K562 (cell line): ENCODE data around the gene RACK1. TPM values are rescaled to one million over a fixed set of nuclear protein-coding genes. Genes with fewer than 3 reads are reported as not detected.

Source experiments
- LEF1 ChIP-seq: fragments of 450-650 bp; IDR thresholded peaks from 2 replicates; pipeline ENCODE4 v1.6.1; 2016; ENCODE audit warnings: mild to moderate bottlenecking
- RB1 ChIP-seq: fragments of 450-650 bp; IDR thresholded peaks from 2 replicates; pipeline ENCODE4 v1.6.1; 2017; ENCODE audit warnings: low read depth, mild to moderate bottlenecking
- TGIF2 ChIP-seq: sonication (generic); formaldehyde crosslinking; IDR thresholded peaks from 2 replicates; pipeline ENCODE4 v1.8.1; 2022; ENCODE audit warnings: mild to moderate bottlenecking, missing genetic modification reagents, moderate library complexity
- polyA plus RNA-seq, 8 experiments: library from polyadenylated mRNA; depleted of rRNA in 4 of 8; stranded (reverse) in 5 of 8; unstranded in 3 of 8; fragments of >200 nt; fragmentation: Nextera tagmentation in 2 of 8; fragmentation: Illumina TruSeq in 1 of 8; extraction: Ambion mirVana in 2 of 8; extraction: Trizol in 1 of 8; gene quantifications; 2 replicates each; pipeline versions ENCODE4 v1.2.1 to v1.2.3, GENCODE V29; 2011 to 2014; ENCODE audit warnings: inconsistent platforms in 1 of 8, missing spikeins in 1 of 8
- total RNA-seq, 7 experiments: library from RNA; depleted of rRNA in 6 of 7; stranded (reverse); fragments of >200 nt in 6 of 7; fragmentation: Illumina TruSeq in 2 of 7; extraction: Trizol in 2 of 7; gene quantifications; 2 replicates each; pipeline versions ENCODE4 v1.2.1 to v1.2.3, GENCODE V29; 2011 to 2021; ENCODE audit warnings: low replicate concordance in 1 of 7
- TF ChIP-seq, protein P1 (sequence below): fragments of 450-650 bp; IDR thresholded peaks from 2 replicates; pipeline ENCODE4 v1.6.1; 2016; ENCODE audit warnings: mild to moderate bottlenecking, moderate library complexity

The RACK1 gene
- total and polyA plus RNA-seq, 9 of the 15 experiments (the other 6 are each of a cell fraction or from before 2014, with no cell fraction given), result 2,303 to 5,311 (median 3,833) TPM

DNA sequence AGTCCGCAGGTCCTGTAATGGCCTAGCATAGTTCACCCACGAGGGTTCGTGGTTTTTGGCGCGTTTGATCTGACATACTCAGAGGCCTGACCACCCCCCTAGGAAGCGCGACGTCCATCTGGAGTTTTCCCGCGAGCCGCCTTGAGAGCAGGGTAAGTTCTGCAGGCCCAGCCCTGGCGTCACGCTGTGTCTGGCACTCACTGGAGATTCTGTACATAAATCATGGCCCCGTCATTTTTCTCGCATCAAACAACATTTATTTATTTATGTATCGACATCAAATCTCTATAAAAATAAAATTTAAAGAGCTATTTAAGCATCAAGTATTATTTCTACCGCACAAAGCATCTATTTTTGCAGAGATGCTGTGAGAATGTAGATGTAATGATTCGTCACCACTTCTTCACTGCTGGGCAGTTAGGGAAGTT lies 21.1 kb downstream of the RACK1 start (continued):
- TF ChIP-seq, protein P1, sequence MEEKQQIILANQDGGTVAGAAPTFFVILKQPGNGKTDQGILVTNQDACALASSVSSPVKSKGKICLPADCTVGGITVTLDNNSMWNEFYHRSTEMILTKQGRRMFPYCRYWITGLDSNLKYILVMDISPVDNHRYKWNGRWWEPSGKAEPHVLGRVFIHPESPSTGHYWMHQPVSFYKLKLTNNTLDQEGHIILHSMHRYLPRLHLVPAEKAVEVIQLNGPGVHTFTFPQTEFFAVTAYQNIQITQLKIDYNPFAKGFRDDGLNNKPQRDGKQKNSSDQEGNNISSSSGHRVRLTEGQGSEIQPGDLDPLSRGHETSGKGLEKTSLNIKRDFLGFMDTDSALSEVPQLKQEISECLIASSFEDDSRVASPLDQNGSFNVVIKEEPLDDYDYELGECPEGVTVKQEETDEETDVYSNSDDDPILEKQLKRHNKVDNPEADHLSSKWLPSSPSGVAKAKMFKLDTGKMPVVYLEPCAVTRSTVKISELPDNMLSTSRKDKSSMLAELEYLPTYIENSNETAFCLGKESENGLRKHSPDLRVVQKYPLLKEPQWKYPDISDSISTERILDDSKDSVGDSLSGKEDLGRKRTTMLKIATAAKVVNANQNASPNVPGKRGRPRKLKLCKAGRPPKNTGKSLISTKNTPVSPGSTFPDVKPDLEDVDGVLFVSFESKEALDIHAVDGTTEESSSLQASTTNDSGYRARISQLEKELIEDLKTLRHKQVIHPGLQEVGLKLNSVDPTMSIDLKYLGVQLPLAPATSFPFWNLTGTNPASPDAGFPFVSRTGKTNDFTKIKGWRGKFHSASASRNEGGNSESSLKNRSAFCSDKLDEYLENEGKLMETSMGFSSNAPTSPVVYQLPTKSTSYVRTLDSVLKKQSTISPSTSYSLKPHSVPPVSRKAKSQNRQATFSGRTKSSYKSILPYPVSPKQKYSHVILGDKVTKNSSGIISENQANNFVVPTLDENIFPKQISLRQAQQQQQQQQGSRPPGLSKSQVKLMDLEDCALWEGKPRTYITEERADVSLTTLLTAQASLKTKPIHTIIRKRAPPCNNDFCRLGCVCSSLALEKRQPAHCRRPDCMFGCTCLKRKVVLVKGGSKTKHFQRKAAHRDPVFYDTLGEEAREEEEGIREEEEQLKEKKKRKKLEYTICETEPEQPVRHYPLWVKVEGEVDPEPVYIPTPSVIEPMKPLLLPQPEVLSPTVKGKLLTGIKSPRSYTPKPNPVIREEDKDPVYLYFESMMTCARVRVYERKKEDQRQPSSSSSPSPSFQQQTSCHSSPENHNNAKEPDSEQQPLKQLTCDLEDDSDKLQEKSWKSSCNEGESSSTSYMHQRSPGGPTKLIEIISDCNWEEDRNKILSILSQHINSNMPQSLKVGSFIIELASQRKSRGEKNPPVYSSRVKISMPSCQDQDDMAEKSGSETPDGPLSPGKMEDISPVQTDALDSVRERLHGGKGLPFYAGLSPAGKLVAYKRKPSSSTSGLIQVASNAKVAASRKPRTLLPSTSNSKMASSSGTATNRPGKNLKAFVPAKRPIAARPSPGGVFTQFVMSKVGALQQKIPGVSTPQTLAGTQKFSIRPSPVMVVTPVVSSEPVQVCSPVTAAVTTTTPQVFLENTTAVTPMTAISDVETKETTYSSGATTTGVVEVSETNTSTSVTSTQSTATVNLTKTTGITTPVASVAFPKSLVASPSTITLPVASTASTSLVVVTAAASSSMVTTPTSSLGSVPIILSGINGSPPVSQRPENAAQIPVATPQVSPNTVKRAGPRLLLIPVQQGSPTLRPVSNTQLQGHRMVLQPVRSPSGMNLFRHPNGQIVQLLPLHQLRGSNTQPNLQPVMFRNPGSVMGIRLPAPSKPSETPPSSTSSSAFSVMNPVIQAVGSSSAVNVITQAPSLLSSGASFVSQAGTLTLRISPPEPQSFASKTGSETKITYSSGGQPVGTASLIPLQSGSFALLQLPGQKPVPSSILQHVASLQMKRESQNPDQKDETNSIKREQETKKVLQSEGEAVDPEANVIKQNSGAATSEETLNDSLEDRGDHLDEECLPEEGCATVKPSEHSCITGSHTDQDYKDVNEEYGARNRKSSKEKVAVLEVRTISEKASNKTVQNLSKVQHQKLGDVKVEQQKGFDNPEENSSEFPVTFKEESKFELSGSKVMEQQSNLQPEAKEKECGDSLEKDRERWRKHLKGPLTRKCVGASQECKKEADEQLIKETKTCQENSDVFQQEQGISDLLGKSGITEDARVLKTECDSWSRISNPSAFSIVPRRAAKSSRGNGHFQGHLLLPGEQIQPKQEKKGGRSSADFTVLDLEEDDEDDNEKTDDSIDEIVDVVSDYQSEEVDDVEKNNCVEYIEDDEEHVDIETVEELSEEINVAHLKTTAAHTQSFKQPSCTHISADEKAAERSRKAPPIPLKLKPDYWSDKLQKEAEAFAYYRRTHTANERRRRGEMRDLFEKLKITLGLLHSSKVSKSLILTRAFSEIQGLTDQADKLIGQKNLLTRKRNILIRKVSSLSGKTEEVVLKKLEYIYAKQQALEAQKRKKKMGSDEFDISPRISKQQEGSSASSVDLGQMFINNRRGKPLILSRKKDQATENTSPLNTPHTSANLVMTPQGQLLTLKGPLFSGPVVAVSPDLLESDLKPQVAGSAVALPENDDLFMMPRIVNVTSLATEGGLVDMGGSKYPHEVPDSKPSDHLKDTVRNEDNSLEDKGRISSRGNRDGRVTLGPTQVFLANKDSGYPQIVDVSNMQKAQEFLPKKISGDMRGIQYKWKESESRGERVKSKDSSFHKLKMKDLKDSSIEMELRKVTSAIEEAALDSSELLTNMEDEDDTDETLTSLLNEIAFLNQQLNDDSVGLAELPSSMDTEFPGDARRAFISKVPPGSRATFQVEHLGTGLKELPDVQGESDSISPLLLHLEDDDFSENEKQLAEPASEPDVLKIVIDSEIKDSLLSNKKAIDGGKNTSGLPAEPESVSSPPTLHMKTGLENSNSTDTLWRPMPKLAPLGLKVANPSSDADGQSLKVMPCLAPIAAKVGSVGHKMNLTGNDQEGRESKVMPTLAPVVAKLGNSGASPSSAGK, result peak; percentile 85
- TF ChIP-seq TGIF2, result no peak
- TF ChIP-seq RB1, result 0 out of 2 replicates have a peak, but pooled peaks have one; percentile 4
- no peak for TF ChIP-seq LEF1
